ENCODE measurements around the gene MAP7.
"Not testable (repeated sequence)": the region's sequence is repeated elsewhere in the genome, so short reads cannot be mapped to it uniquely, and the experiment has no call there.

Gene MAP7

GRCh38 chr6:136446145-136446544 is 104.1 kb downstream of the MAP7 start:
- no peak overlapping the region for H3K27ac ChIP-seq (ENCODE audit: low read depth, low read length)
- H3K4me1 ChIP-seq (ENCODE audit: control insufficient read depth, insufficient read depth, low read length, unreplicated experiment) = no peaks in the 10 kb centered on the region
- no peaks in the 10 kb centered on the region for H3K36me3 ChIP-seq (ENCODE audit: insufficient read depth, low read length)
- H3K27me3 ChIP-seq (ENCODE audit: insufficient read depth, low read length) = peaks cover 43% of the 10 kb centered on the region
- no peak overlapping the region for H3K4me3 ChIP-seq (ENCODE audit: low read depth, low read length)
- H2AFZ ChIP-seq (ENCODE audit: low read length, unreplicated experiment) = no peak overlapping the region
- H3K79me2 ChIP-seq (ENCODE audit: control insufficient read depth, insufficient read depth, low read length, unreplicated experiment) = no peaks in the 10 kb centered on the region

- Histone ChIP-seq H3K79me2 (ENCODE audit: control insufficient read depth, insufficient read depth, low read length, unreplicated experiment) (no peaks in the 10 kb centered on the region), H3K36me3 (ENCODE audit: insufficient read depth, low read length) (no peaks in the 10 kb centered on the region), H3K27me3 (ENCODE audit: insufficient read depth, low read length) (peaks cover 41% of the 10 kb centered on the region), H3K4me1 (ENCODE audit: control insufficient read depth, insufficient read depth, low read length, unreplicated experiment) (no peaks in the 10 kb centered on the region), H3K27ac (ENCODE audit: low read depth, low read length) (no peak overlapping the region), H2AFZ (ENCODE audit: low read length, unreplicated experiment) (no peak overlapping the region), H3K4me3 (ENCODE audit: low read depth, low read length) (no peak overlapping the region)
These were observed 105.2 kb downstream of the MAP7 start for GRCh38 chr6:136445063-136445462.

GRCh38 chr6:136440203-136440602 is 110.0 kb downstream of the MAP7 start:
- H3K27me3 ChIP-seq (ENCODE audit: insufficient read depth, low read length) = peaks cover 28% of the 10 kb centered on the region
- H3K79me2 ChIP-seq (ENCODE audit: control insufficient read depth, insufficient read depth, low read length, unreplicated experiment) = no peaks in the 10 kb centered on the region
- no peak overlapping the region for H2AFZ ChIP-seq (ENCODE audit: low read length, unreplicated experiment)
- H3K36me3 ChIP-seq (ENCODE audit: insufficient read depth, low read length) = no peaks in the 10 kb centered on the region
- no peaks in the 10 kb centered on the region for H3K4me1 ChIP-seq (ENCODE audit: control insufficient read depth, insufficient read depth, low read length, unreplicated experiment)
- H3K27ac ChIP-seq (ENCODE audit: low read depth, low read length) = no peak overlapping the region
- no peak overlapping the region for H3K4me3 ChIP-seq (ENCODE audit: low read depth, low read length)

- no peaks in the 10 kb centered on the region for H3K79me2 ChIP-seq (ENCODE audit: control insufficient read depth, insufficient read depth, low read length, unreplicated experiment)
- H3K36me3 ChIP-seq (ENCODE audit: insufficient read depth, low read length) = no peaks in the 10 kb centered on the region
- no peaks in the 10 kb centered on the region for H3K4me1 ChIP-seq (ENCODE audit: control insufficient read depth, insufficient read depth, low read length, unreplicated experiment)
- no peak overlapping the region for H3K4me3 ChIP-seq (ENCODE audit: low read depth, low read length)
- H3K27me3 ChIP-seq (ENCODE audit: insufficient read depth, low read length) = peaks cover 23% of the 10 kb centered on the region
- no peak overlapping the region for H3K27ac ChIP-seq (ENCODE audit: low read depth, low read length)
- H2AFZ ChIP-seq (ENCODE audit: low read length, unreplicated experiment) = no peak overlapping the region
These were observed 110.6 kb downstream of the MAP7 start for GRCh38 chr6:136439514-136440190.

- no peak overlapping the region for H2AFZ ChIP-seq (ENCODE audit: low read length, unreplicated experiment)
- H3K27me3 ChIP-seq (ENCODE audit: insufficient read depth, low read length) = peaks cover 16% of the 10 kb centered on the region
- H3K79me2 ChIP-seq (ENCODE audit: control insufficient read depth, insufficient read depth, low read length, unreplicated experiment) = no peaks in the 10 kb centered on the region
- no peaks in the 10 kb centered on the region for H3K36me3 ChIP-seq (ENCODE audit: insufficient read depth, low read length)
- H3K4me3 ChIP-seq (ENCODE audit: low read depth, low read length) = no peak overlapping the region
- H3K27ac ChIP-seq (ENCODE audit: low read depth, low read length) = no peak overlapping the region
- no peaks in the 10 kb centered on the region for H3K4me1 ChIP-seq (ENCODE audit: control insufficient read depth, insufficient read depth, low read length, unreplicated experiment)
These were observed 111.8 kb downstream of the MAP7 start for GRCh38 chr6:136438441-136438840.

GRCh38 chr6:136437246-136437645 is 113.0 kb downstream of the MAP7 start:
- Histone ChIP-seq H3K36me3 (ENCODE audit: insufficient read depth, low read length) (no peaks in the 10 kb centered on the region), H3K4me3 (ENCODE audit: low read depth, low read length) (no peak overlapping the region), H3K79me2 (ENCODE audit: control insufficient read depth, insufficient read depth, low read length, unreplicated experiment) (no peaks in the 10 kb centered on the region), H3K27me3 (ENCODE audit: insufficient read depth, low read length) (peaks cover 16% of the 10 kb centered on the region), H3K4me1 (ENCODE audit: control insufficient read depth, insufficient read depth, low read length, unreplicated experiment) (no peaks in the 10 kb centered on the region), H3K27ac (ENCODE audit: low read depth, low read length) (no peak overlapping the region), H2AFZ (ENCODE audit: low read length, unreplicated experiment) (no peak overlapping the region)

- Histone ChIP-seq H3K4me1 (ENCODE audit: control insufficient read depth, insufficient read depth, low read length, unreplicated experiment) (no peaks in the 10 kb centered on the region), H2AFZ (ENCODE audit: low read length, unreplicated experiment) (no peak overlapping the region), H3K27me3 (ENCODE audit: insufficient read depth, low read length) (peaks cover 15% of the 10 kb centered on the region), H3K36me3 (ENCODE audit: insufficient read depth, low read length) (no peaks in the 10 kb centered on the region), H3K79me2 (ENCODE audit: control insufficient read depth, insufficient read depth, low read length, unreplicated experiment) (no peaks in the 10 kb centered on the region), H3K27ac (ENCODE audit: low read depth, low read length) (no peak overlapping the region), H3K4me3 (ENCODE audit: low read depth, low read length) (no peak overlapping the region)
These were observed 115.1 kb downstream of the MAP7 start for GRCh38 chr6:136435101-136435500.

GRCh38 chr6:136431306-136431705 is 118.9 kb downstream of the MAP7 start:
- H3K27ac ChIP-seq (ENCODE audit: low read depth, low read length); H3K79me2 ChIP-seq (ENCODE audit: control insufficient read depth, insufficient read depth, low read length, unreplicated experiment); H3K4me3 ChIP-seq (ENCODE audit: low read depth, low read length); H3K36me3 ChIP-seq (ENCODE audit: insufficient read depth, low read length); H3K4me1 ChIP-seq (ENCODE audit: control insufficient read depth, insufficient read depth, low read length, unreplicated experiment); H2AFZ ChIP-seq (ENCODE audit: low read length, unreplicated experiment): not testable (repeated sequence)
- H3K27me3 ChIP-seq (ENCODE audit: insufficient read depth, low read length) = peaks cover 39% of the 10 kb centered on the region

GRCh38 chr6:136429264-136430065 is 120.8 kb downstream of the MAP7 start:
- no peak overlapping the region for H3K4me3 ChIP-seq (ENCODE audit: low read depth, low read length)
- H3K4me1 ChIP-seq (ENCODE audit: control insufficient read depth, insufficient read depth, low read length, unreplicated experiment) = no peaks in the 10 kb centered on the region
- no peaks in the 10 kb centered on the region for H3K36me3 ChIP-seq (ENCODE audit: insufficient read depth, low read length)
- H3K27ac ChIP-seq (ENCODE audit: low read depth, low read length) = no peak overlapping the region
- no peaks in the 10 kb centered on the region for H3K79me2 ChIP-seq (ENCODE audit: control insufficient read depth, insufficient read depth, low read length, unreplicated experiment)
- H3K27me3 ChIP-seq (ENCODE audit: insufficient read depth, low read length) = peaks cover 45% of the 10 kb centered on the region
- H2AFZ ChIP-seq (ENCODE audit: low read length, unreplicated experiment) = no peak overlapping the region

- Histone ChIP-seq H3K27ac (ENCODE audit: low read depth, low read length) (no peak overlapping the region), H3K4me1 (ENCODE audit: control insufficient read depth, insufficient read depth, low read length, unreplicated experiment) (no peaks in the 10 kb centered on the region), H3K79me2 (ENCODE audit: control insufficient read depth, insufficient read depth, low read length, unreplicated experiment) (no peaks in the 10 kb centered on the region), H3K4me3 (ENCODE audit: low read depth, low read length) (no peak overlapping the region), H3K27me3 (ENCODE audit: insufficient read depth, low read length) (peaks cover 38% of the 10 kb centered on the region), H2AFZ (ENCODE audit: low read length, unreplicated experiment) (no peak overlapping the region), H3K36me3 (ENCODE audit: insufficient read depth, low read length) (no peaks in the 10 kb centered on the region)
These were observed 122.9 kb downstream of the MAP7 start for GRCh38 chr6:136427378-136427717.
